GM12892 (cell line): ENCODE results near the gene EGLN1.

Experiments
- POLR2A ChIP-seq: IDR thresholded peaks from 2 replicates; pipeline ENCODE4 v1.6.1; 2011; ENCODE audit warnings: low read depth, low read length, control low read depth
- POLR2AphosphoS5 ChIP-seq: IDR thresholded peaks from 2 replicates; pipeline ENCODE4 v1.6.1; 2011; ENCODE audit warnings: low read depth, low read length, control low read depth
- TAF1 ChIP-seq: IDR thresholded peaks from 2 replicates; pipeline ENCODE4 v1.6.1; 2011; ENCODE audit warnings: low read depth, mild to moderate bottlenecking, control low read depth, low read length, borderline replicate concordance

GRCh38 chr1:231465051-231465450, 43.0 kb upstream of the EGLN1 start:
- no peak for TF ChIP-seq POLR2AphosphoS5
- no peak for TF ChIP-seq POLR2A
- no peak for TF ChIP-seq TAF1
